Measurements from ENCODE around the gene KIAA1328.

KIAA1328 gene

GRCh38 chr18:36950960-36951359, 122.0 kb downstream of the KIAA1328 start:
- no peak for DNase-seq (ENCODE audit: low read depth in 1 of 2, low spot score in 1 of 2)
- H3K27me3 ChIP-seq (ENCODE audit: insufficient read depth, poor library complexity, severe bottlenecking): no peaks in the 10 kb centered on the region
- no peak for TF ChIP-seq SPI1 (IDR thresholded peaks at IDR 0.05; ENCODE audit: borderline replicate concordance, low read depth)
- TF ChIP-seq GABPA (IDR thresholded peaks at IDR 0.05; ENCODE audit: low read depth): no peak
- TF ChIP-seq, protein P1, sequence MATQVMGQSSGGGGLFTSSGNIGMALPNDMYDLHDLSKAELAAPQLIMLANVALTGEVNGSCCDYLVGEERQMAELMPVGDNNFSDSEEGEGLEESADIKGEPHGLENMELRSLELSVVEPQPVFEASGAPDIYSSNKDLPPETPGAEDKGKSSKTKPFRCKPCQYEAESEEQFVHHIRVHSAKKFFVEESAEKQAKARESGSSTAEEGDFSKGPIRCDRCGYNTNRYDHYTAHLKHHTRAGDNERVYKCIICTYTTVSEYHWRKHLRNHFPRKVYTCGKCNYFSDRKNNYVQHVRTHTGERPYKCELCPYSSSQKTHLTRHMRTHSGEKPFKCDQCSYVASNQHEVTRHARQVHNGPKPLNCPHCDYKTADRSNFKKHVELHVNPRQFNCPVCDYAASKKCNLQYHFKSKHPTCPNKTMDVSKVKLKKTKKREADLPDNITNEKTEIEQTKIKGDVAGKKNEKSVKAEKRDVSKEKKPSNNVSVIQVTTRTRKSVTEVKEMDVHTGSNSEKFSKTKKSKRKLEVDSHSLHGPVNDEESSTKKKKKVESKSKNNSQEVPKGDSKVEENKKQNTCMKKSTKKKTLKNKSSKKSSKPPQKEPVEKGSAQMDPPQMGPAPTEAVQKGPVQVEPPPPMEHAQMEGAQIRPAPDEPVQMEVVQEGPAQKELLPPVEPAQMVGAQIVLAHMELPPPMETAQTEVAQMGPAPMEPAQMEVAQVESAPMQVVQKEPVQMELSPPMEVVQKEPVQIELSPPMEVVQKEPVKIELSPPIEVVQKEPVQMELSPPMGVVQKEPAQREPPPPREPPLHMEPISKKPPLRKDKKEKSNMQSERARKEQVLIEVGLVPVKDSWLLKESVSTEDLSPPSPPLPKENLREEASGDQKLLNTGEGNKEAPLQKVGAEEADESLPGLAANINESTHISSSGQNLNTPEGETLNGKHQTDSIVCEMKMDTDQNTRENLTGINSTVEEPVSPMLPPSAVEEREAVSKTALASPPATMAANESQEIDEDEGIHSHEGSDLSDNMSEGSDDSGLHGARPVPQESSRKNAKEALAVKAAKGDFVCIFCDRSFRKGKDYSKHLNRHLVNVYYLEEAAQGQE (IDR thresholded peaks at IDR 0.05; ENCODE audit: insufficient replicate concordance, low read depth): no peak
- no peak for TF ChIP-seq POLR2AphosphoS5 (IDR thresholded peaks at IDR 0.05; ENCODE audit: low read depth)
- no peak for TF ChIP-seq CTCF (IDR thresholded peaks at IDR 0.05; ENCODE audit: insufficient read depth, low read length)
- no peak overlapping the region for H3K4me3 ChIP-seq (replicated peaks; ENCODE audit: insufficient read depth, low read length)
- no peak overlapping the region for H3K27ac ChIP-seq (replicated peaks)

DNA sequence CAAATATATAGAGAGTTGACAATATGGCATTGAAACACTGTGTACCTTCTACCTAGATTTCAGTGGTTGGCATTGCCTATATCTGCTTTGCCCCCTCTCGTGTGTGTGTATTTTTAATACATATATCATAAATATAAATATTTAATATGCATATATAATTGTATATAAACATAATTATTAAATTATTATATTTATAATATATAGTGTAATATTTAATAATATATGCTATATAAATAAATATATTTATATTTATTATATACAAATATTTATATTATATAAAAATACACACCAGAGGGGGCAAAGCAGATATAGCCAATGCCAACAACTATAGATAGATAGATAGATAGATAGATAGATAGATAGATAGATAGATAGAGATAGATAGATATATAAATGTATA, 124.1 kb downstream of the KIAA1328 start:
- TF ChIP-seq CTCF (IDR thresholded peaks at IDR 0.05; ENCODE audit: insufficient read depth, low read length) (no peak), GABPA (IDR thresholded peaks at IDR 0.05; ENCODE audit: low read depth) (no peak), POLR2AphosphoS5 (IDR thresholded peaks at IDR 0.05; ENCODE audit: low read depth) (no peak), SPI1 (IDR thresholded peaks at IDR 0.05; ENCODE audit: borderline replicate concordance, low read depth) (no peak)
- TF ChIP-seq, protein P1 (IDR thresholded peaks at IDR 0.05; ENCODE audit: insufficient replicate concordance, low read depth): no peak
- H3K4me3 ChIP-seq (replicated peaks; ENCODE audit: insufficient read depth, low read length): no peak overlapping the region
- no peak for DNase-seq (ENCODE audit: low read depth in 1 of 2, low spot score in 1 of 2)
- H3K27ac ChIP-seq (replicated peaks): no peak overlapping the region
- H3K27me3 ChIP-seq (ENCODE audit: insufficient read depth, poor library complexity, severe bottlenecking): no peaks in the 10 kb centered on the region

DNA sequence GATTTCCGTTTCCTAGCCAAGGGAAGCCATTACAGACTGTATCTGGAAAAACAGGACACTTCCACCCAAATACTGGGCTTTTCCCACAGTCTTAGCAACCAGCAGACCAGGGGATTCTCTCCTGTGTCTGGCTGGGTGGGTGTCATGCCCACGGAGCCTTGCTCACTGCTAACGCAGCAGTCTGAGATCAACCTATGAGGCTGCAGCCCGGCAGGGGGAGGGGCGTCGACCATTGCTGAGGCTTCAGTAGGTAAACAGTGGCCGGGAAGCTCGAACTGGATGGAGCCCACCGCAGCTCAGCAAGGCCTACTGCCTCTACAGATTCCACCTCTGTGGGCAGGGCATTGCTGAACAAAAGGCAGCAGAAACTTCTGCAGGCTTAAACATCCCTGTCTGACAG, 131.1 kb downstream of the KIAA1328 start:
- no peak overlapping the region for H3K27ac ChIP-seq (replicated peaks)
- no peaks in the 10 kb centered on the region for H3K27me3 ChIP-seq (ENCODE audit: insufficient read depth, poor library complexity, severe bottlenecking)
- TF ChIP-seq POLR2AphosphoS5 (IDR thresholded peaks at IDR 0.05; ENCODE audit: low read depth) (no peak), GABPA (IDR thresholded peaks at IDR 0.05; ENCODE audit: low read depth) (no peak), CTCF (IDR thresholded peaks at IDR 0.05; ENCODE audit: insufficient read depth, low read length) (no peak), SPI1 (IDR thresholded peaks at IDR 0.05; ENCODE audit: borderline replicate concordance, low read depth) (no peak)
- TF ChIP-seq, protein P1 (IDR thresholded peaks at IDR 0.05; ENCODE audit: insufficient replicate concordance, low read depth): no peak
- no peak overlapping the region for H3K4me3 ChIP-seq (replicated peaks; ENCODE audit: insufficient read depth, low read length)
- DNase-seq (ENCODE audit: low read depth in 1 of 2, low spot score in 1 of 2): no peak
